Measurements from ENCODE around the gene VSX2. TPM values are rescaled to one million over a fixed set of nuclear protein-coding genes. Genes with fewer than 3 reads are reported as not detected.

VSX2 gene
- total RNA-seq, 1 donor from 2014 or later, result not detected

- Mint-ChIP-seq H3K36me3 (ENCODE audit: low read depth) (no peaks in the 10 kb centered on the region), H3K27ac (no peak overlapping the region), H3K4me3 (no peak overlapping the region), H3K27me3 (peaks cover 8% of the 10 kb centered on the region), H3K4me1 (no peaks in the 10 kb centered on the region), H3K9me3 (no peaks in the 10 kb centered on the region)
- no peak for DNase-seq
- intact Hi-C loops (cut with micrococcal nuclease), result no loop called here
Measured at GRCh38 chr14:74309125-74310022, 70.1 kb downstream of the VSX2 start.

- no peak overlapping the region for H3K4me3 Mint-ChIP-seq
- H3K27ac Mint-ChIP-seq, result no peak overlapping the region
- intact Hi-C loops (cut with micrococcal nuclease), result no loop called here
- H3K27me3 Mint-ChIP-seq, result peaks cover 8% of the 10 kb centered on the region
- DNase-seq, result no peak
- H3K36me3 Mint-ChIP-seq (ENCODE audit: low read depth), result no peaks in the 10 kb centered on the region
- no peaks in the 10 kb centered on the region for H3K9me3 Mint-ChIP-seq
- no peaks in the 10 kb centered on the region for H3K4me1 Mint-ChIP-seq
Measured at GRCh38 chr14:74312161-74312560, 72.9 kb downstream of the VSX2 start.

Other genes with a start within 250 kb of the VSX2 start
- 10.6 and 12.2 TPM in 2 replicates for gene ENTPD5, start 220.2 kb upstream of the VSX2 start, total RNA-seq
- gene BBOF1, start 220.1 kb upstream of the VSX2 start, total RNA-seq, result 0.57 and 0.72 TPM in 2 replicates
- 10.8 and 11.8 TPM in 2 replicates for gene ALDH6A1, start 155.0 kb upstream of the VSX2 start, total RNA-seq
- 15.2 and 21.5 TPM in 2 replicates for gene LIN52, start 154.5 kb upstream of the VSX2 start, total RNA-seq
- 42.4 and 42.9 TPM in 2 replicates for gene ABCD4, start 63.5 kb downstream of the VSX2 start, total RNA-seq
- gene VRTN, start 109.0 kb downstream of the VSX2 start, total RNA-seq, result not detected in 2 replicates
- not detected in 2 replicates for gene SYNDIG1L, start 186.8 kb downstream of the VSX2 start, total RNA-seq